Endothelial cell of umbilical vein (primary cell): Measurements from ENCODE around the gene PPP2R2C. TPM values are rescaled to one million over a fixed set of nuclear protein-coding genes. Genes with fewer than 3 reads are reported as not detected.

Source experiments
- BruUV-seq: library from RNA; stranded (reverse); fragments of 400-500 nt; replicated peaks from 2 replicates; lab custom pipeline; 2021; lab: Mats Ljungman, UMichigan
- CTCF ChIA-PET: fragments of 300-600, 350-600 bp; sonication (Branson Sonifier 250); formaldehyde crosslinking; loops from one replicate; lab custom pipeline; 2021; ENCODE audit warnings: antibody characterized with exemption, inconsistent platforms; lab: Charles Lee
- POLR2A ChIA-PET: fragments of 300-600, 350-600 bp; sonication (Branson Sonifier 250); formaldehyde crosslinking; loops from one replicate; lab custom pipeline; 2021; ENCODE audit warnings: antibody characterized with exemption, inconsistent platforms; lab: Charles Lee
- DNase-seq: peaks from one replicate; pipeline ENCODE4 v3.0.0-alpha.2; 2011; ENCODE audit warnings: low read depth, low spot score
- FAIRE-seq: peaks from 2 replicates; lab custom pipeline; 2011; peaks lifted over from hg19 to GRCh38; lab: Jason Lieb, UNC
- H2AFZ ChIP-seq: 2 replicates; pipeline ENCODE4 v1.6.0; 2012; ENCODE audit warnings: low read depth, low read length, control low read depth, inconsistent platforms
- H3K27ac ChIP-seq: 2 replicates; pipeline ENCODE4 v1.5.1; 2011; ENCODE audit warnings: low read depth, mild to moderate bottlenecking, control low read depth, low read length, moderate library complexity; ENCODE audit not compliant: insufficient read depth
- H3K27me3 ChIP-seq, 2 experiments: 2 replicates each; pipeline versions ENCODE4 v1.6.0 to v1.6.1; 2011; ENCODE audit warnings: low read length in 2 of 2, mixed read lengths in 1 of 2; ENCODE audit not compliant: control insufficient read depth in 2 of 2, insufficient read depth in 2 of 2
- H3K36me3 ChIP-seq, 2 experiments: 2 replicates in 1 of 2; 3 replicates in 1 of 2; pipeline ENCODE4 v1.5.1; 2011; ENCODE audit warnings: low read length in 2 of 2, mild to moderate bottlenecking in 1 of 2, moderate library complexity in 1 of 2; ENCODE audit not compliant: control insufficient read depth in 2 of 2, insufficient read depth in 2 of 2; ENCODE audit errors: extremely low read depth in 1 of 2
- H3K4me1 ChIP-seq: 3 replicates; pipeline ENCODE4 v1.5.1; 2011; ENCODE audit warnings: mild to moderate bottlenecking, low read length; ENCODE audit not compliant: control insufficient read depth, insufficient read depth; ENCODE audit errors: extremely low read depth
- H3K4me2 ChIP-seq: 2 replicates; pipeline ENCODE4 v1.6.1; 2011; ENCODE audit warnings: low read length, control low read depth, mixed read lengths; ENCODE audit not compliant: insufficient read depth
- H3K4me3 ChIP-seq, 3 experiments: fragments of 200-600 bp in 1 of 3; sonication (generic), shearing (Covaris generic) in 1 of 3; replicated peaks in 1 of 3; 2 replicates each; pipeline ENCODE4 v1.5.1; 2011 to 2016; ENCODE audit warnings: control low read depth in 3 of 3, low read length in 3 of 3, mild to moderate bottlenecking in 2 of 3, inconsistent platforms in 1 of 3, low read depth in 1 of 3, moderate library complexity in 1 of 3; ENCODE audit not compliant: insufficient read depth in 1 of 3
- H3K79me2 ChIP-seq: 2 replicates; pipeline ENCODE4 v1.6.0; 2012; ENCODE audit warnings: low read length, inconsistent platforms; ENCODE audit not compliant: control insufficient read depth, insufficient read depth
- H3K9ac ChIP-seq: replicated peaks from 2 replicates; pipeline ENCODE3; 2011; ENCODE audit warnings: low read length, control low read depth; ENCODE audit not compliant: insufficient read depth; ENCODE audit errors: extremely low read depth
- H3K9me1 ChIP-seq: replicated peaks from 3 replicates; pipeline ENCODE4 v1.6.0; 2011; ENCODE audit warnings: mild to moderate bottlenecking, low read length; ENCODE audit not compliant: control insufficient read depth, insufficient read depth; ENCODE audit errors: extremely low read depth
- H3K9me3 ChIP-seq: replicated peaks from 2 replicates; pipeline ENCODE4 v1.5.1; 2012; ENCODE audit warnings: low read length, inconsistent platforms; ENCODE audit not compliant: control insufficient read depth, insufficient read depth
- H4K20me1 ChIP-seq: replicated peaks from 2 replicates; pipeline ENCODE3; 2011; ENCODE audit warnings: mild to moderate bottlenecking, low read length; ENCODE audit not compliant: control insufficient read depth, insufficient read depth; ENCODE audit errors: extremely low read depth
- CTCF ChIP-seq, 2 donors: IDR thresholded peaks; 1 replicate in 1 of 2; 2 replicates in 1 of 2; pipeline ENCODE4 v1.5.1; 2011; ENCODE audit warnings: low read length in 2 of 2, mild to moderate bottlenecking in 2 of 2, moderate library complexity in 2 of 2, control low read depth in 1 of 2, inconsistent platforms in 1 of 2, low read depth in 1 of 2; ENCODE audit not compliant: insufficient read depth in 1 of 2; ENCODE audit errors: extremely low read depth in 1 of 2
- FOS ChIP-seq: IDR thresholded peaks from 2 replicates; pipeline ENCODE4 v1.6.1; 2011; ENCODE audit warnings: mild to moderate bottlenecking, low read length, moderate library complexity, borderline replicate concordance; ENCODE audit not compliant: insufficient read depth
- GATA2 ChIP-seq: IDR thresholded peaks from 2 replicates; pipeline ENCODE4 v1.7.0; 2011; ENCODE audit warnings: low read depth, mild to moderate bottlenecking, moderate library complexity, mixed read lengths, low read length; ENCODE audit not compliant: insufficient read length, insufficient read depth
- MYC ChIP-seq: IDR thresholded peaks from one replicate; pipeline ENCODE4 v1.6.1; 2011; ENCODE audit warnings: mild to moderate bottlenecking, low read depth, low read length
- POLR2AphosphoS5 ChIP-seq: IDR thresholded peaks from 2 replicates; pipeline ENCODE4 v1.6.1; 2012; ENCODE audit warnings: low read depth, mild to moderate bottlenecking, control low read depth, low read length, moderate library complexity; ENCODE audit not compliant: insufficient read depth
- dilution Hi-C: fragments of 300-500 bp; cut with MboI; formaldehyde crosslinking; loops from one replicate; pipeline ENCODE4 v1.15.0; 2019; ENCODE audit warnings: low sequenced_read_pairs; ENCODE audit not compliant: extremely low pct_ligation_motif_present
- intact Hi-C: fragments of 100-400 bp; cut with micrococcal nuclease; formaldehyde crosslinking; loops from one replicate; pipeline ENCODE4 v1.10.0; 2022
- polyA plus RNA-seq, 4 experiments: library from polyadenylated mRNA; depleted of rRNA in 3 of 4; stranded (reverse) in 3 of 4; unstranded in 1 of 4; fragments of >200 nt; gene quantifications; 2 replicates each; pipeline versions ENCODE4 v1.2.1 to v1.2.3, GENCODE V29; 2011 to 2012; ENCODE audit warnings: missing spikeins in 1 of 4
- total RNA-seq: library from RNA; stranded (reverse); gene quantifications from 2 replicates; pipeline ENCODE4 v1.2.3, GENCODE V29; 2021

Gene PPP2R2C
- total and polyA plus RNA-seq, 2 donors (not counting 3 experiments of a cell fraction or from before 2014, with no cell fraction given), result 0.03 to 0.09 TPM

- TF ChIP-seq CTCF (IDR thresholded peaks at IDR 0.05; ENCODE audit: extremely low read depth in 1 of 2, insufficient read depth in 1 of 2, low read depth in 1 of 2, low read length in 2 of 2) (no peak), MYC (no peak), POLR2AphosphoS5 (no peak), GATA2 (no peak), FOS (no peak)
- no peaks in the 10 kb centered on the region for H3K27me3 ChIP-seq
- H3K9ac ChIP-seq, result no peak overlapping the region
- POLR2A ChIA-PET, result no interaction called here
- dilution Hi-C loops, result no loop called here
- no peaks in the 10 kb centered on the region for H3K4me1 ChIP-seq
- DNase-seq (no peak), FAIRE-seq (no peak)
- intact Hi-C loops, result no loop called here
- no peaks in the 10 kb centered on the region for H3K9me3 ChIP-seq
- H4K20me1 ChIP-seq, result no peaks in the 10 kb centered on the region
- H3K79me2 ChIP-seq, result no peaks in the 10 kb centered on the region
- no TSS peak for BruUV-seq
- CTCF ChIA-PET, result no interaction called here
- H2AFZ ChIP-seq, result no peak overlapping the region
- no peaks in the 10 kb centered on the region for H3K9me1 ChIP-seq
- H3K36me3 ChIP-seq, result no peaks in the 10 kb centered on the region
- no peak overlapping the region for H3K4me3 ChIP-seq
- no peak overlapping the region for H3K4me2 ChIP-seq
- H3K27ac ChIP-seq, result no peak overlapping the region
Observed at GRCh38 chr4:6415031-6415705, 57.2 kb downstream of the PPP2R2C start.
